SU-DHL-6 (cell line): ENCODE results near the gene FER1L5.

ENCODE experiments used
- H2AFZ ChIP-seq: fragments of 200-600 bp; sonication (generic); 2 replicates; pipeline ENCODE4 v1.6.1; 2014; ENCODE audit warnings: low read depth, mild to moderate bottlenecking, moderate library complexity, mixed read lengths, antibody characterized with exemption, low read length; ENCODE audit not compliant: severe bottlenecking
- H3F3A ChIP-seq: fragments of 200-600 bp; shearing (Covaris generic); 2 replicates; pipeline ENCODE4 v1.6.0; 2016; ENCODE audit warnings: antibody characterized with exemption, mild to moderate bottlenecking; ENCODE audit not compliant: insufficient read depth
- H3K27ac ChIP-seq: fragments of 200-600 bp; sonication (generic); 2 replicates; pipeline ENCODE4 v1.5.1; 2016; ENCODE audit warnings: low read depth, mild to moderate bottlenecking, low read length, moderate library complexity, mixed read lengths
- H3K27me3 ChIP-seq: fragments of 200-600 bp; sonication (generic), shearing (Covaris generic); 2 replicates; pipeline ENCODE4 v1.6.0; 2014; ENCODE audit warnings: mild to moderate bottlenecking, low read length
- H3K36me3 ChIP-seq: fragments of 200-600 bp; sonication (generic); 2 replicates; pipeline ENCODE4 v1.6.1; 2014; ENCODE audit warnings: mild to moderate bottlenecking, low read length, mixed read lengths
- H3K4me2 ChIP-seq: fragments of 300-600, 200-600 bp; shearing (Covaris generic), sonication (generic); 2 replicates; pipeline ENCODE4 v1.6.0; 2014; ENCODE audit warnings: low read length, low read depth, mild to moderate bottlenecking; ENCODE audit not compliant: poor library complexity, severe bottlenecking
- H3K4me3 ChIP-seq: fragments of 200-600 bp; sonication (generic); 2 replicates; pipeline ENCODE4 v1.5.1; 2014; ENCODE audit warnings: antibody characterized with exemption, low read length, mild to moderate bottlenecking, mixed read lengths; ENCODE audit not compliant: insufficient read depth, poor library complexity, severe bottlenecking
- H3K79me2 ChIP-seq: fragments of 200-600 bp; sonication (generic); 2 replicates; pipeline ENCODE4 v1.6.1; 2014; ENCODE audit warnings: mild to moderate bottlenecking, low read length, moderate library complexity; ENCODE audit not compliant: insufficient read depth
- H3K9ac ChIP-seq: fragments of 200-600 bp; sonication (generic); 2 replicates; pipeline ENCODE4 v1.7.0; 2014; ENCODE audit warnings: mild to moderate bottlenecking, low read length
- H3K9me2 ChIP-seq: fragments of 200-600 bp; sonication (generic); replicated peaks from 2 replicates; pipeline ENCODE4 v1.6.1; 2014; ENCODE audit warnings: low read length; ENCODE audit not compliant: insufficient read depth
- H3K9me3 ChIP-seq: fragments of 200-600 bp; sonication (generic); 2 replicates; pipeline ENCODE4 v1.6.1; 2014; ENCODE audit warnings: low read length, mixed read lengths; ENCODE audit not compliant: insufficient read depth
- H4K20me1 ChIP-seq: fragments of 200-600 bp; sonication (generic); 2 replicates; pipeline ENCODE4 v1.6.1; 2014; ENCODE audit warnings: low read depth, mild to moderate bottlenecking, antibody characterized with exemption, low read length, moderate library complexity, mixed read lengths
- CTCF ChIP-seq: fragments of 200-600 bp; sonication (generic); IDR thresholded peaks from one replicate; pipeline ENCODE4 v1.5.1; 2017; ENCODE audit warnings: antibody characterized with exemption, mild to moderate bottlenecking, low read length, moderate library complexity; ENCODE audit not compliant: insufficient read depth, poor library complexity, severe bottlenecking
- EZH2phosphoT487 ChIP-seq: fragments of 200-600 bp; sonication (generic), shearing (Covaris generic); conservative IDR thresholded peaks from 2 replicates; pipeline ENCODE4 v1.6.1; 2018; ENCODE audit warnings: mild to moderate bottlenecking, antibody characterized with exemption, low read length, moderate library complexity, mixed read lengths

FER1L5 gene

GRCh38 chr2:96596596-96596995, 46.0 kb upstream of the FER1L5 start:
- no peaks in the 10 kb centered on the region for H3K9me3 ChIP-seq
- no peaks in the 10 kb centered on the region for H3K9me2 ChIP-seq
- H3K4me2 ChIP-seq: no peak overlapping the region
- H3K36me3 ChIP-seq: peaks cover 21% of the 10 kb centered on the region
- H4K20me1 ChIP-seq: no peaks in the 10 kb centered on the region
- no peaks in the 10 kb centered on the region for H3K27me3 ChIP-seq
- TF ChIP-seq CTCF (no peak), EZH2phosphoT487 (no peak)
- H3K4me3 ChIP-seq: no peak overlapping the region
- H3K79me2 ChIP-seq: no peaks in the 10 kb centered on the region
- no peak overlapping the region for H3K27ac ChIP-seq
- no peak overlapping the region for H3K9ac ChIP-seq
- H2AFZ ChIP-seq: no peak overlapping the region
- no peaks in the 10 kb centered on the region for H3F3A ChIP-seq

- no peaks in the 10 kb centered on the region for H3K9me2 ChIP-seq
- peaks cover 15% of the 10 kb centered on the region for H3K36me3 ChIP-seq
- no peaks in the 10 kb centered on the region for H3K79me2 ChIP-seq
- no peaks in the 10 kb centered on the region for H3F3A ChIP-seq
- H3K9me3 ChIP-seq: no peaks in the 10 kb centered on the region
- H4K20me1 ChIP-seq: no peaks in the 10 kb centered on the region
- no peaks in the 10 kb centered on the region for H3K27me3 ChIP-seq
- TF ChIP-seq CTCF (no peak), EZH2phosphoT487 (no peak)
- H3K9ac ChIP-seq: no peak overlapping the region
- no peak overlapping the region for H3K4me3 ChIP-seq
- no peak overlapping the region for H2AFZ ChIP-seq
- H3K4me2 ChIP-seq: no peak overlapping the region
- H3K27ac ChIP-seq: no peak overlapping the region
Observed at GRCh38 chr2:96599941-96600340, 42.6 kb upstream of the FER1L5 start.

GRCh38 chr2:96601382-96602292, 40.9 kb upstream of the FER1L5 start:
- Histone ChIP-seq H3F3A (no peaks in the 10 kb centered on the region), H4K20me1 (no peaks in the 10 kb centered on the region), H3K27me3 (no peaks in the 10 kb centered on the region), H3K79me2 (no peaks in the 10 kb centered on the region), H3K36me3 (peaks cover 15% of the 10 kb centered on the region), H3K9me2 (no peaks in the 10 kb centered on the region), H2AFZ (no peak overlapping the region), H3K9me3 (no peaks in the 10 kb centered on the region), H3K9ac (no peak overlapping the region), H3K4me2 (no peak overlapping the region), H3K4me3 (no peak overlapping the region), H3K27ac (no peak overlapping the region)
- TF ChIP-seq CTCF (no peak), EZH2phosphoT487 (no peak)
